Activated CD8-positive, alpha-beta memory T cell treated with anti-CD3 and anti-CD28 coated beads for 48 hours (primary cell): Measurements from ENCODE around the gene NUMBL.
"Not testable (repeated sequence)": the region's sequence is repeated elsewhere in the genome, so short reads cannot be mapped to it uniquely, and the experiment has no call there.

ENCODE experiments used
- DNase-seq, 3 experiments: peaks; one replicate each; pipeline ENCODE4 v3.0.0-alpha.2; 2020; ENCODE audit warnings: low read depth in 2 of 3, low spot score in 2 of 3

Gene NUMBL

GRCh38 chr19:40633207-40633606 is 57.2 kb downstream of the NUMBL start:
- no peak for DNase-seq

DNA sequence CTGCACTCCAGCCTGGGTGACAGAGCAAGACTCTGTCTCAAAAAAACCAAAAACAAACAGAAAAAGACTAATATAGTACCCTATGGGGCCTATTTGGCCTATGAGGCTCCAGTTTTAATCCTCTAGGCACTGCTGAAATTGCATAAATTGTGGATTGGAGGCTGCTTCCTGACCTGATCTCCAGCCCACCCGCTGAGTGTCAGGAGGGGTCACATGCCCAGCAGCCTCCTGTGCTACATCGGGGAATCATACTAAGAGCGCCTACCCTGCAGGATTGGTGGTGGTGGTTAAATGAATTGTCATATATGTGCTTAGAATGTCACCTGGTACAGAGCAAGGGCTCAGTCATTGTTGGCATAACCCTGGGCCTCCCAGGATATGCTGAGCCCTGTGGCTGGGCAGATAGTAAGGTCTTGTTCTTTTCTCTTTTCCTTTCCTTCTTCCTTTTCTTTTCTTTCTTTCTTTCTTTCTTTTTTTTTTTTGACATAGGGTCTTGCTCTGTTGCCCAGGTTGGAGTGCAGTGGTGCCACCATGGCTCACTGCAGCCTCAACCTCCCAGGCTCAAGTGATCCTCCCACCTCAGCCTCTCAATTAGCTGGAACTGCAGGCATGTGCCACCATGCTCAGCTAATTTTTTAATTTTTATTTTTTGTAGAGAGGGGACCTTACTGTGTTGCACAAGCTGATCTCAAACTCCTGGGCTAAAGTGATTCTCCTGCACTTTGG is 58.0 kb downstream of the NUMBL start:
- DNase-seq = no peak

GRCh38 chr19:40630571-40631160 is 59.8 kb downstream of the NUMBL start:
- DNase-seq = no peak

DNA sequence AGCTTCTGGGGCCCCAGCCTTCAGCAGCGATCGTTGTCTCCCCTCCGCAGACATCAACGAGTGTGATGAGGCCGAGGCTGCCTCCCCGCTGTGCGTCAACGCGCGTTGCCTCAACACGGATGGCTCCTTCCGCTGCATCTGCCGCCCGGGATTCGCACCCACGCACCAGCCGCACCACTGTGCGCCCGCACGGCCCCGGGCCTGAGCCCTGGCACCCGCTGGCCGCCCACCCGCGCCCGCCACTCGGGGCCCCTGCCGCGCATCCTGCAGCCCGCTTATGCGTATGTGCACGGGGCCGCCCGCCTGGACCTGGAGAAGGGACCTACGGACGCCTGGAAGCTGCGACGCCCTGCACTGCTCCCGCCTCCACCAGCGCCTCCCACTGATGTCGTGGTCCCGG is 61.1 kb downstream of the NUMBL start:
- DNase-seq = no peak

GRCh38 chr19:40627486-40628279 is 62.8 kb downstream of the NUMBL start:
- no peak for DNase-seq

DNA sequence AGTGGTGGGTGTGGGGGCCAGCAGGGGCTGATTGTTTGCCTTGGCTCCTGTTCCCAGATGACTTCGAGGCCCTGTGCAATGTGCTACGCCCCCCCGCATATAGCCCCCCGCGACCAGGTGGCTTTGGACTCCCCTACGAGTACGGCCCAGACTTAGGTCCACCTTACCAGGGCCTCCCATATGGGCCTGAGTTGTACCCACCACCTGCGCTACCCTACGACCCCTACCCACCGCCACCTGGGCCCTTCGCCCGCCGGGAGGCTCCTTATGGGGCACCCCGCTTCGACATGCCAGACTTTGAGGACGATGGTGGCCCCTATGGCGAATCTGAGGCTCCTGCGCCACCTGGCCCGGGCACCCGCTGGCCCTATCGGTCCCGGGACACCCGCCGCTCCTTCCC is 63.5 kb downstream of the NUMBL start:
- DNase-seq = no peak

GRCh38 chr19:40625406-40626120 is 64.9 kb downstream of the NUMBL start:
- no peak for DNase-seq

DNA sequence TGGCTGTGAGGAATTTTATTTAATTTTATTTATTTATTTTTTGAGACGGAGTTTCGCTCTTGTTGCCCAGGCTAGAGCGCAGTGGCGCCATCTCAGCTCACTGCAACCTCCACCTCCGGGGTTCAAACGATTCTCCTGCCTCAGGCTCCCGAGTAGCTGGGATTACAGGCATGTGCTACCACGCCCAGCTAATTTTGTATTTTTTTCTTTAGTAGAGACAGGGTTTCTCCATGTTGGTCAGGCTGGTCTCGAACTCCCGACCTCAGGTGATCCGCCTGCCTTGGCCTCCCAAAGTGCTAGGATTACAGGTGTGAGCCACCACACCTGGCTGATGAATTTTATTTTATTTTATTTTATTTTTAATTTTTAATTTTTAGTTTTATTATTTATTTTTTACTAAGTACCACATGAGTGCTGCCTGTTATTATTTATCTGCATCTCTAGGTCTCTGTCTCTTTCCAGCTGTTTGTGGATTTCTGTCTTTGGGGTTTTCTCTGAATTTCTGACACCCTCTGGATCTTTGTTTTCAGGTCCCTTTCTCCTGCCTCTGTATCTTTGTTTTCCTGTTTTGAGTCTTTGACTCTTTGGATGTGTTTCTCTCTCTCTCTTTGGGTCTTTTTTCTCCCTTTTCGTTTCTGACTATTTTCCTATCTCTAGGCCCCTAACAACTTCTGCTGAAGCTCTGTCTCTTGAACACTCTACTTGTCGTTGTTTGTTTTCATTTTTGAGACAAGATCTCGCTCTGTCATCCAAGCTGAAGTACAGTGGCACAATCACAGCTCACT is 65.9 kb downstream of the NUMBL start:
- not testable (repeated sequence) for DNase-seq

GRCh38 chr19:40623403-40624251 is 66.8 kb downstream of the NUMBL start:
- no peak for DNase-seq

DNA sequence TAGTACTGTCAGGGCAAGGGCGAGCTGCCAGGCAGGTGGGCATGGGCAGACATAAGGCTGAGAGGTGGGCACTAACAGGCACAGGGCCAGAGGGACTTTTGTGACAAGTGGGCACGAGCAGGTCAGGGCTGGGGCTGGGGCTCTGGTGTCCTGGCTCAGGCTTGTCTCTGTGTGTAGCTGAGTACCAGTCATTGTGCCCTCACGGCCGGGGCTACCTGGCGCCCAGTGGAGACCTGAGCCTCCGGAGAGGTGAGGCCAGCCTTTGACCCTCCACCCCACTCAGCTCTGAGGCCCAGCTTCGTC is 67.7 kb downstream of the NUMBL start:
- no peak for DNase-seq

DNA sequence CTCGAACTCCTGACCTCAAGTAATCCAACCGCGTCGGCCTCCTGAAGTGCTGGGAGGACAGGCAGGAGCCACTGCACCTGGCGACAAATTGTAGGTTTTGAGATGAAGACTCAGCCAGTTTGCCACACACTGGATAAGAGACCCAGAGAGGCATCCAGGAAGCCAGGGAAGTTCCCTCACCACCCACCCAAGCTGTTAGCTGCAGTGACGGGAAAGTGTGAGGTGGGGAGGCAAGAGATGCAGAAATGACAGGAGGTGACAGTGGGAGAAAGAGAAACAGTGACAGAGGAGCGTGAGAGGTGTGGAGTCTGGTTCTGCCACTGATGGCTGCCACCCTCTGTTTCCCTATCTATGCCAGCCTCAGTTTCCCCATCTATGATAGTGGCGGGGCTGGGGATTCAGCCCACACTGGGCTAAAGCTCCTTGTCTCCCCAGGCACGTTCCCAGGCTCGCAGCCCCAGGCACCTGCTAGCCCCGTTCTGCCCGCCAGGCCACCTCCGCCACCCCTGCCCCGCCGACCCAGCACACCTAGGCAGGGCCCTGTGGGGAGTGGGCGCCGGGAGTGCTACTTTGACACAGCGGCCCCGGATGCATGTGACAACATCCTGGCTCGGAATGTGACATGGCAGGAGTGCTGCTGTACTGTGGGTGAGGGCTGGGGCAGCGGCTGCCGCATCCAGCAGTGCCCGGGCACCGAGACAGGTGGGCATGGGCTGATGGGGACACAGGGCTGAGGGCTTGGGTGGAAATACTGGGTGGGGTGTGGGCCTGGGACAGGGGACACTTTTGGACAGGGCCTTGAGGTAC is 68.3 kb downstream of the NUMBL start:
- no peak for DNase-seq

- DNase-seq = no peak
Observed at GRCh38 chr19:40621283-40621682, 69.2 kb downstream of the NUMBL start.

DNA sequence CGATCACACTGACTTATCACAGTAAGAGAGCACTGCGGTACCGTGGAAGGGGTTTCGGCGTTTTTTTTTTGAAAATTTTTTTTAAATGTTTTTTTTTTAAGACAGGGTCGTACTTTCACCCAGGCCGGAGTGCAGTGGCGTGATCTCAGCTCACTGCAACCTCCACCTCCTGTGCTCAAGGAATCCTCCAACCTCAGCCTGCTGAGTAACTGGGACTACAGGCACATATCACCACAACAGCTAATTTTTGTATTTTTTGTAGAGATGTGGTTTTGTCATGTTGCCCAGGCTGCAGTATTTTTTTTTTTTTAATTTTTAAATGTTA is 70.3 kb downstream of the NUMBL start:
- DNase-seq = no peak

DNA sequence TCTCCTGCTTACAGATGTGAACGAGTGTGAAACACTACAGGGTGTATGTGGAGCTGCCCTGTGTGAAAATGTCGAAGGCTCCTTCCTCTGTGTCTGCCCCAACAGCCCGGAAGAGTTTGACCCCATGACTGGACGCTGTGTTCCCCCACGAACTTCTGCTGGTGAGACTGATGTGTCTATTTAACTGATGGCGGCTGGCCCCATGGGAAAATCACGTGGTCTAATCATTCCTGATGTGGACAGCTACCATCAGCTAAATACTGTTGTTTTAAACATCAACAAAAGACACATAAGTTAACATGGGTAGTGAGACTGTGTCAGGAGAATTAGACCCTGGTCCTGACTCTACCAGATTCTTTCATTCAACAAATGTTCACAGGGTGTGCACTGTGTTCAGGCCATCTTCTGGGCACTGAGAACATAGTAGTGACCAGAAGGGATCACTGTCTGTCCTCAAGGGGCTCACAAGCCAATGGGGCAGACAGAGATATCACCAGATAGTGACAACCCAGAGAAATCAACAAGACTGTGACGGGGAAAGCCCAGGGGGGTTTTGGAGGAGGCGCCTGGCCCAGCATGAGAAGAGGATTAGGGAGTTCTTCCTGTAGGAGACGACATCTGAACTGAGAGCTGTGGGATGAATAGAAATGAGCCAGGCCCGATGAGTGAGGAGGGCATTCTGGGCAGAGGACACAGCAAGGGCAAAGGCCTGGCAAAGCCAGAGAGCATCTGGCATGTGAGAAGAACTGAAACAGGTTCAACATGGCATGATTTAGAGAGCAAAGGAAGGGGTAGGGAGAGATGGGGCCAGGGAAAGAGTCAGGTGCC is 70.9 kb downstream of the NUMBL start:
- DNase-seq = no peak

DNA sequence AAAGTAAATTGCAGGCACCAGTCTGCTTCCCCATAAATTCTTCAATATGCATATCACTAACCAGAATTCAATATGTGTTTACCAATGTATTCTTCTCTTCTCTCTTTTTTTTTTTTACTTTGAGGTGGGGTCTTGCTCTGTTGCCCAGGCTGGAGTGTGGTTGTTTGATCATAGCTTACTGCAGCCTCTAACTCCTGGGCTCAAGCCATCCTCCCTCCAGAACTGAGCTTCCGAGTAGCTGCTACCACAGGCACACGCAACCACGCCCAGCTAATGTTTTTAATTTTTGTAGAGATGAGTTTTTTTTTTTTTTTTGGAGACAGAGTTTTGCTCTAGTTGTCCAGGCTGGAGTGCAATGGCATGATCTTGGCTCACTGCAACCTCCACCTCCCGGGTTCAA is 72.5 kb downstream of the NUMBL start:
- no peak for DNase-seq

- no peak for DNase-seq
Observed at GRCh38 chr19:40616941-40617340, 73.5 kb downstream of the NUMBL start.

DNA sequence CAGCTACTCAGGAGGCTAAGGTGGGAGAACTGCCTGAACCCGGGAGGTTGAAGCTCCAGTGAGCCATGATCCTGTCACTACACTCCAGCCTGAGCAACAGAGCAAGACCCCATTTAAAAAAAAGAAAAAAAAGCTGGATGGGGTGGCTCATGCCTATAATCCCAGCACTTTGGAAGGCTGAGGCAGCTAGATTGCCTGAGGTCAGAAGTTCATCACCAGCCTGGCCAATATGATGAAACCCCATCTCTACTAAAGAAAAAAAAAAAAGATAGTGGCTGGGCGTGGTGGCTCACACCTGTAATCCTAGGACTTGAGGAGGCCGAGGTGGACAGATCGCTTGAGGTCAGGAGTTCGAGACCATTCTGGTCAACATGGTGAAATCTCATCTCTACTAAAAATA is 74.3 kb downstream of the NUMBL start:
- DNase-seq = no peak
